ENCODE data around the gene EIF4E.
"Not testable (repeated sequence)": the region's sequence is repeated elsewhere in the genome, so short reads cannot be mapped to it uniquely, and the experiment has no call there.

- not testable (repeated sequence) for TF ChIP-seq REST (IDR thresholded peaks at IDR 0.05; ENCODE audit: borderline replicate concordance); SMC3 (conservative IDR thresholded peaks at IDR 0.05; ENCODE audit: poor library complexity)
- TF ChIP-seq, protein P1, sequence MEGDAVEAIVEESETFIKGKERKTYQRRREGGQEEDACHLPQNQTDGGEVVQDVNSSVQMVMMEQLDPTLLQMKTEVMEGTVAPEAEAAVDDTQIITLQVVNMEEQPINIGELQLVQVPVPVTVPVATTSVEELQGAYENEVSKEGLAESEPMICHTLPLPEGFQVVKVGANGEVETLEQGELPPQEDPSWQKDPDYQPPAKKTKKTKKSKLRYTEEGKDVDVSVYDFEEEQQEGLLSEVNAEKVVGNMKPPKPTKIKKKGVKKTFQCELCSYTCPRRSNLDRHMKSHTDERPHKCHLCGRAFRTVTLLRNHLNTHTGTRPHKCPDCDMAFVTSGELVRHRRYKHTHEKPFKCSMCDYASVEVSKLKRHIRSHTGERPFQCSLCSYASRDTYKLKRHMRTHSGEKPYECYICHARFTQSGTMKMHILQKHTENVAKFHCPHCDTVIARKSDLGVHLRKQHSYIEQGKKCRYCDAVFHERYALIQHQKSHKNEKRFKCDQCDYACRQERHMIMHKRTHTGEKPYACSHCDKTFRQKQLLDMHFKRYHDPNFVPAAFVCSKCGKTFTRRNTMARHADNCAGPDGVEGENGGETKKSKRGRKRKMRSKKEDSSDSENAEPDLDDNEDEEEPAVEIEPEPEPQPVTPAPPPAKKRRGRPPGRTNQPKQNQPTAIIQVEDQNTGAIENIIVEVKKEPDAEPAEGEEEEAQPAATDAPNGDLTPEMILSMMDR (IDR thresholded peaks at IDR 0.05; ENCODE audit: poor library complexity, severe bottlenecking) = not testable (repeated sequence)
Observed at GRCh38 chr4:98886382-98886781, 42.6 kb downstream of the EIF4E start.
